Measurements from ENCODE around the gene CAPRIN2.

DNA sequence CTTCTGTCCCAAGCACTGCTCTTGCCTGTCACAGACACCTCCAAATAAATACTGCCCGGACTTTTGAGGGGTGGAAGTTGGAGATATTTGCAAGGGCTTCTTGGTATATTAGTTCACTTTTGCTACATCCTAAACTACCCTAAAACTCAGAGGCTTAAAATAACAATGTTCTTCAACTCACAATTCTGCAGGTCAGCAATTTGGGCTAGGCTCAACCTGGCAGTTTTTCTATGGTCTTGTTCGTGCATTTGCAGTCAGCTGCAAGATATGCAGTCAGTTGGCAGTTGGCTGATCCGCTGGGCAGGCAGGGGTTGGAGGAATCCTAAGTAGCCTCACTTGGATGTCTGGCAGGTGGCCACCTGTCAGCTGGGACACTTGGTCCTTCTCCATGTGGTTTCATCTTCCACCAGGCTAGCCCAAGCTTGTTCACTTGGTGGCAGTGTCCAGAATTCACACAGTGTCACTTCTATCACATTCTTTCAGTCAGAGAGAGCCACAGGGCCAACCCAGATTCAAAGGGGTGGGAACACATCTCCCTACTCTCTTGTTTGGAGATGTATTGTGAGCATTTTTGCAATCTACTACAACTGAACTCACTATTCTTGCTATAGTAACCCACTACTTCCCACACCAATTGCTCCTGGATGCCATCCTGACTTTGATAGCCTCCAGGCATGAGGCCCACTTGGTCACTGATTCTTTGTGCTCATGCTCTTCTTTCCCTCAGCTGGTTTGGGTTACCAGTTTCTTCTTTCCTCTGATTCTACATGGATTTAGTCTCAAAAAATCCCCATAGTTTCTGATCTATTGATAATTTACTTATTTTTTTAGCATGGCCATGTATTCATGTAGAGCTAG is 27.8 kb upstream of the CAPRIN2 start:
- TF ChIP-seq, protein P1, sequence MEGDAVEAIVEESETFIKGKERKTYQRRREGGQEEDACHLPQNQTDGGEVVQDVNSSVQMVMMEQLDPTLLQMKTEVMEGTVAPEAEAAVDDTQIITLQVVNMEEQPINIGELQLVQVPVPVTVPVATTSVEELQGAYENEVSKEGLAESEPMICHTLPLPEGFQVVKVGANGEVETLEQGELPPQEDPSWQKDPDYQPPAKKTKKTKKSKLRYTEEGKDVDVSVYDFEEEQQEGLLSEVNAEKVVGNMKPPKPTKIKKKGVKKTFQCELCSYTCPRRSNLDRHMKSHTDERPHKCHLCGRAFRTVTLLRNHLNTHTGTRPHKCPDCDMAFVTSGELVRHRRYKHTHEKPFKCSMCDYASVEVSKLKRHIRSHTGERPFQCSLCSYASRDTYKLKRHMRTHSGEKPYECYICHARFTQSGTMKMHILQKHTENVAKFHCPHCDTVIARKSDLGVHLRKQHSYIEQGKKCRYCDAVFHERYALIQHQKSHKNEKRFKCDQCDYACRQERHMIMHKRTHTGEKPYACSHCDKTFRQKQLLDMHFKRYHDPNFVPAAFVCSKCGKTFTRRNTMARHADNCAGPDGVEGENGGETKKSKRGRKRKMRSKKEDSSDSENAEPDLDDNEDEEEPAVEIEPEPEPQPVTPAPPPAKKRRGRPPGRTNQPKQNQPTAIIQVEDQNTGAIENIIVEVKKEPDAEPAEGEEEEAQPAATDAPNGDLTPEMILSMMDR (IDR thresholded peaks at IDR 0.05), result no peak
- TF ChIP-seq POLR2A (IDR thresholded peaks at IDR 0.05), result no peak
